Measurements from ENCODE around the gene ANKRD62.
"Not testable (repeated sequence)": the region's sequence is repeated elsewhere in the genome, so short reads cannot be mapped to it uniquely, and the experiment has no call there.

ANKRD62 gene

GRCh38 chr18:12099160-12099559 is 5.5 kb downstream of the ANKRD62 start:
- no peak for DNase-seq (ENCODE audit: low read depth, low spot score)
- H3K4me3 ChIP-seq (ENCODE audit: low read length): no peak overlapping the region
- H3K27ac ChIP-seq (ENCODE audit: low read length): no peak overlapping the region
- no peaks in the 10 kb centered on the region for H3K27me3 ChIP-seq (ENCODE audit: control insufficient read depth, insufficient read depth, low read length)
- H3K9me3 ChIP-seq (ENCODE audit: control insufficient read depth, insufficient read depth, low read length): no peaks in the 10 kb centered on the region
- no peaks in the 10 kb centered on the region for H3K36me3 ChIP-seq (ENCODE audit: control insufficient read depth, insufficient read depth, low read length)
- H3K4me1 ChIP-seq (ENCODE audit: control insufficient read depth, insufficient read depth, low read length): no peaks in the 10 kb centered on the region

GRCh38 chr18:12101266-12101665 is 7.6 kb downstream of the ANKRD62 start:
- Histone ChIP-seq H3K27ac (ENCODE audit: low read length) (no peak overlapping the region), H3K36me3 (ENCODE audit: control insufficient read depth, insufficient read depth, low read length) (no peaks in the 10 kb centered on the region), H3K27me3 (ENCODE audit: control insufficient read depth, insufficient read depth, low read length) (no peaks in the 10 kb centered on the region), H3K9me3 (ENCODE audit: control insufficient read depth, insufficient read depth, low read length) (no peaks in the 10 kb centered on the region), H3K4me1 (ENCODE audit: control insufficient read depth, insufficient read depth, low read length) (no peaks in the 10 kb centered on the region), H3K4me3 (ENCODE audit: low read length) (no peak overlapping the region)
- no peak for DNase-seq (ENCODE audit: low read depth, low spot score)
- WGBS (ENCODE audit: insufficient coverage, insufficient read length): no CpG with 5 or more reads among the region's 1 CpG

- Histone ChIP-seq H3K27me3 (ENCODE audit: control insufficient read depth, insufficient read depth, low read length) (no peaks in the 10 kb centered on the region), H3K4me3 (ENCODE audit: low read length) (no peak overlapping the region), H3K36me3 (ENCODE audit: control insufficient read depth, insufficient read depth, low read length) (no peaks in the 10 kb centered on the region), H3K4me1 (ENCODE audit: control insufficient read depth, insufficient read depth, low read length) (no peaks in the 10 kb centered on the region), H3K9me3 (ENCODE audit: control insufficient read depth, insufficient read depth, low read length) (no peaks in the 10 kb centered on the region), H3K27ac (ENCODE audit: low read length) (no peak overlapping the region)
- 100% methylated on average over 1 of the region's 13 CpGs for WGBS (ENCODE audit: insufficient coverage, insufficient read length)
- DNase-seq (ENCODE audit: low read depth, low spot score): no peak
Observed at GRCh38 chr18:12102136-12102842, 8.6 kb downstream of the ANKRD62 start.

GRCh38 chr18:12106471-12106870 is 12.8 kb downstream of the ANKRD62 start:
- Histone ChIP-seq H3K4me1 (ENCODE audit: control insufficient read depth, insufficient read depth, low read length) (no peaks in the 10 kb centered on the region), H3K27me3 (ENCODE audit: control insufficient read depth, insufficient read depth, low read length) (no peaks in the 10 kb centered on the region), H3K36me3 (ENCODE audit: control insufficient read depth, insufficient read depth, low read length) (no peaks in the 10 kb centered on the region), H3K9me3 (ENCODE audit: control insufficient read depth, insufficient read depth, low read length) (no peaks in the 10 kb centered on the region), H3K27ac (ENCODE audit: low read length) (no peak overlapping the region), H3K4me3 (ENCODE audit: low read length) (no peak overlapping the region)
- DNase-seq (ENCODE audit: low read depth, low spot score): no peak
- no CpG with 5 or more reads among the region's 2 CpGs for WGBS (ENCODE audit: insufficient coverage, insufficient read length)

- 100% methylated on average over 1 of the region's 3 CpGs for WGBS (ENCODE audit: insufficient coverage, insufficient read length)
- no peaks in the 10 kb centered on the region for H3K36me3 ChIP-seq (ENCODE audit: control insufficient read depth, insufficient read depth, low read length)
- DNase-seq (ENCODE audit: low read depth, low spot score): no peak
- no peak overlapping the region for H3K27ac ChIP-seq (ENCODE audit: low read length)
- no peak overlapping the region for H3K4me3 ChIP-seq (ENCODE audit: low read length)
- no peaks in the 10 kb centered on the region for H3K27me3 ChIP-seq (ENCODE audit: control insufficient read depth, insufficient read depth, low read length)
- H3K9me3 ChIP-seq (ENCODE audit: control insufficient read depth, insufficient read depth, low read length): no peaks in the 10 kb centered on the region
- H3K4me1 ChIP-seq (ENCODE audit: control insufficient read depth, insufficient read depth, low read length): no peaks in the 10 kb centered on the region
Observed at GRCh38 chr18:12109836-12110235, 16.2 kb downstream of the ANKRD62 start.

- no CpG with 5 or more reads among the region's 5 CpGs for WGBS (ENCODE audit: insufficient coverage, insufficient read length)
- no peak for DNase-seq (ENCODE audit: low read depth, low spot score)
- H3K36me3 ChIP-seq (ENCODE audit: control insufficient read depth, insufficient read depth, low read length): no peaks in the 10 kb centered on the region
- H3K27ac ChIP-seq (ENCODE audit: low read length): no peak overlapping the region
- H3K4me1 ChIP-seq (ENCODE audit: control insufficient read depth, insufficient read depth, low read length): no peaks in the 10 kb centered on the region
- H3K4me3 ChIP-seq (ENCODE audit: low read length): no peak overlapping the region
- no peaks in the 10 kb centered on the region for H3K27me3 ChIP-seq (ENCODE audit: control insufficient read depth, insufficient read depth, low read length)
- no peaks in the 10 kb centered on the region for H3K9me3 ChIP-seq (ENCODE audit: control insufficient read depth, insufficient read depth, low read length)
Observed at GRCh38 chr18:12113999-12114646, 20.5 kb downstream of the ANKRD62 start.

- Histone ChIP-seq H3K4me1 (ENCODE audit: control insufficient read depth, insufficient read depth, low read length) (no peaks in the 10 kb centered on the region), H3K36me3 (ENCODE audit: control insufficient read depth, insufficient read depth, low read length) (no peaks in the 10 kb centered on the region), H3K4me3 (ENCODE audit: low read length) (no peak overlapping the region), H3K27me3 (ENCODE audit: control insufficient read depth, insufficient read depth, low read length) (no peaks in the 10 kb centered on the region), H3K9me3 (ENCODE audit: control insufficient read depth, insufficient read depth, low read length) (no peaks in the 10 kb centered on the region), H3K27ac (ENCODE audit: low read length) (no peak overlapping the region)
- WGBS (ENCODE audit: insufficient coverage, insufficient read length): no CpG with 5 or more reads among the region's 2 CpGs
- DNase-seq (ENCODE audit: low read depth, low spot score): no peak
Observed at GRCh38 chr18:12119358-12119757, 25.7 kb downstream of the ANKRD62 start.

- Histone ChIP-seq H3K36me3 (ENCODE audit: control insufficient read depth, insufficient read depth, low read length) (no peaks in the 10 kb centered on the region), H3K4me3 (ENCODE audit: low read length) (no peak overlapping the region), H3K9me3 (ENCODE audit: control insufficient read depth, insufficient read depth, low read length) (no peaks in the 10 kb centered on the region), H3K27me3 (ENCODE audit: control insufficient read depth, insufficient read depth, low read length) (no peaks in the 10 kb centered on the region), H3K4me1 (ENCODE audit: control insufficient read depth, insufficient read depth, low read length) (no peaks in the 10 kb centered on the region), H3K27ac (ENCODE audit: low read length) (no peak overlapping the region)
- WGBS (ENCODE audit: insufficient coverage, insufficient read length): no CpG with 5 or more reads among the region's 15 CpGs
- peak; percentile 18 for DNase-seq (ENCODE audit: low read depth, low spot score)
Observed at GRCh38 chr18:12121175-12122042, 27.8 kb downstream of the ANKRD62 start.

GRCh38 chr18:12122043-12122389 is 28.4 kb downstream of the ANKRD62 start:
- no CpG with 5 or more reads among the region's 3 CpGs for WGBS (ENCODE audit: insufficient coverage, insufficient read length)
- not testable (repeated sequence) for H3K27ac ChIP-seq (ENCODE audit: low read length)

GRCh38 chr18:12127647-12128046 is 34.0 kb downstream of the ANKRD62 start:
- not testable (repeated sequence) for H3K4me1 ChIP-seq (ENCODE audit: control insufficient read depth, insufficient read depth, low read length); DNase-seq (ENCODE audit: low read depth, low spot score); H3K4me3 ChIP-seq (ENCODE audit: low read length); H3K27ac ChIP-seq (ENCODE audit: low read length); H3K27me3 ChIP-seq (ENCODE audit: control insufficient read depth, insufficient read depth, low read length); H3K9me3 ChIP-seq (ENCODE audit: control insufficient read depth, insufficient read depth, low read length); H3K36me3 ChIP-seq (ENCODE audit: control insufficient read depth, insufficient read depth, low read length)
- no CpG with 5 or more reads among the region's 4 CpGs for WGBS (ENCODE audit: insufficient coverage, insufficient read length)

More at GRCh38 chr18:12122043-12122389, 28.4 kb downstream of the ANKRD62 start:
- not testable (repeated sequence) for H3K4me3 ChIP-seq (ENCODE audit: low read length); H3K9me3 ChIP-seq (ENCODE audit: control insufficient read depth, insufficient read depth, low read length); H3K36me3 ChIP-seq (ENCODE audit: control insufficient read depth, insufficient read depth, low read length); H3K27me3 ChIP-seq (ENCODE audit: control insufficient read depth, insufficient read depth, low read length); DNase-seq (ENCODE audit: low read depth, low spot score); H3K4me1 ChIP-seq (ENCODE audit: control insufficient read depth, insufficient read depth, low read length)

All from iPS DF 6.9 (cell line).